KG1 (cell line): ENCODE data around the gene FSIP1.

Experiments used
- DNase-seq: peaks from one replicate; lab custom pipeline; 2025; lab: John Stamatoyannopoulos, UW

The FSIP1 gene

GRCh38 chr15:39756806-39757522 lies 25.7 kb downstream of the FSIP1 start:
- DNase-seq: peak; percentile 26

DNA sequence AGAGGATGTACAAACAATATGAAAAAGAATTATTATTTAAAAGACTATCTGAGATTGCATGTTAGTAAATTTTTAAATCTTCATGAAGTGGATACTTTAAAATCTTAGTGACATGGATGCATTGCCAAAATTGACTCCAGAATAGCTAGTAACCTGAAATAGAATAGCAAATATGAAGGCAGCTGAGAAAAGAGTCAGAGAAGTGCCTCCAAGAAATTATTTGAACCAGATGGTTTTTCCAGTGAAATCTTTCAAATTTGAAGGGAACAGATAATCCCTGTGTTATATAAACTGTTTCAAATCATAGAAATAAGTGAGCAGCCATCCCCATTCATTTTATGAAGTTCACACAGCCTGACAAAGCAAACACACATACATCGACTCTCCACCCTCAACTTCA lies 29.6 kb downstream of the FSIP1 start:
- DNase-seq: no peak

DNA sequence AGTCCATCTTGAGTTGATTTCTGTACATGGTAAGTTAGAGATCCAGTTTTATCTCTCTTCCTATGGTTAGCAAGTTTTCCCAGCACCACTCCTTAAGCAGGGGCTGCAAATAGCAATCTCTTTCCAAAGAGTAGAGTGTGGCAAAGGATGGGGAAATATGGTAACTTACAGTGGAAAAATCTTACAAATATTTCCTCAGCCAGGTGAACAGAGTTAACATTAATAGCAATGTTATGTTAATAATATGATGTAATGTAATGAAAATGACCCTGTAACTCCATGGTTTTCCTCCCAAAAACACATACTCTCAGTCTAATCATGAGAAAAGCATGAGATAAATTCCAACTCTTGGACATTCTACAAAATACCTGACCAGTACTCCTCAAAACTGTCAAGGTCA lies 30.4 kb downstream of the FSIP1 start:
- DNase-seq: no peak

DNA sequence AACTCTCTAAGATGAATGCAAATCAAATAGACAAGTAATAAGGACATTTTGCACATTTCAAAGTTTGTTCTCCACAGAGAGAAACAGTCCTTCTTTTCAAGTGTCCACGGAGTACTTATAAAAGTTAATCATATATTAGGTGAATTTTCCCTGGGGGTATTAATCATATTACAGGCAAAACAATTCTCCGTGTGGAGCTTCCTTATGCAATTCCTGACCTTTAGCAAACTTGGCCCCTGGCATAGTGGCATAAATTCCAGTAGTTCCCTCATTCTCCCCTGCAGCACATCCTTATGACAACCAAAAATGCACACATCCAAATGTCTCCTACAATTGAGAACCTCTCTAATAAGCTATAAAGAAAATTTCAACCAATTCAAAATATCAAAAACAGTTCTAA lies 34.4 kb downstream of the FSIP1 start:
- DNase-seq: no peak

GRCh38 chr15:39747326-39747725 lies 35.3 kb downstream of the FSIP1 start:
- no peak for DNase-seq

- no peak for DNase-seq
Measured at GRCh38 chr15:39746714-39747276, 35.8 kb downstream of the FSIP1 start.

DNA sequence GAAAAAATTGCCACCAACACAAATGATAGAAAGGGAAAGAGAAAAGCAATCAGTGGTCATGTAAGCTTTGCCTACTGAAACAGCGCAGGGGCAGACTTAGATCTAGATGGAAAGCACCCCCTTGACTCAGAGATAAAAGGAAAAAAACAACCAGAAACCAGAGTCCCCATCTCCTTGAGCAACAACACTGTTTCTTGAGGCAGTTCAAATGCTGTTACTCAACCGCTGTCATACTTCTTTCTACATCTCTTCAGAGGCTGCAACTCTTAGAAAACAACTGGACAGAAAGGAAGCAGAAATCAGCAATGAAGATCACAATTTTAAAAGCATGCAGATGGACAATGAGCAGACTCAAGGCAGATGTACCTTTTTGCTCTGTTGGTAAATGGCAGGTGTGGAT lies 36.5 kb downstream of the FSIP1 start:
- DNase-seq: no peak

- no peak for DNase-seq
Measured at GRCh38 chr15:39745415-39745814, 37.2 kb downstream of the FSIP1 start.

DNA sequence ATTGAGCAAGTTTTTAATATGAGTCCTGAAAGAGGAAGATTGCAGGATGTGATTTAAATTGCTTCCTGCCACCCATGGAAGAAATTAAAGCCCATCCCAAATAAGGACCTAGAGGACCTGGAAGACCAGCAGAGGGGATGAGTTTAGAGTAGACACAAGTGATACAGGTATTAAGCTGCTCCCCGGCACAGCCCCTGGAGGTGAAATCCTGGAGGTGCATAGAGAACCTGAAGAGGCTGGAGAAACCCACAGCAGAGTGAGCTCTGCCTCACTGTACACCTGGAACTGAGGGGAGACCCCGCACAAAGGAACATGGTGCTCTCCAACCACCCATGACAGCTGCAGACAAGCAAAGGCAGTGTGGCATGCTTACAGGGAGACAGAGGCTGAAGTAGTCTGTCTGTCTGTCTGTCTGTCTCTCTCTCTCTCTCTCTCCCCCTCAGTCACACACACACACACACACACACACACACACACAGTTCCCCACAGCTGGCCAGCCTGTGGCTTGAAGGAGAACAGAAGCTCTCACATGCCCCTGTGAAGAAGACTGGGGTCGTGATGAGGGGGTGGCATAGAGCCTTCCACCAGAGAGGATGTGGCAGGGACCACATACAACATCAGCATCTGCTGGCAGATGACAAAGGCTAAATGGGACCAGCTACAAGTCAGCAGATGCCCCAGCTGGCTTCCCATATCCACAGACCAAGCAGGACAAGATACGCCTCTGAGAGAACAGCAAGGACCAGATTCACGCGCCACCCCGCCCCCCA lies 38.1 kb downstream of the FSIP1 start:
- DNase-seq: no peak

- no peak for DNase-seq
Measured at GRCh38 chr15:39743611-39744010, 39.0 kb downstream of the FSIP1 start.

GRCh38 chr15:39741258-39741657 lies 41.4 kb downstream of the FSIP1 start:
- no peak for DNase-seq

- no peak for DNase-seq
Measured at GRCh38 chr15:39738998-39739397, 43.6 kb downstream of the FSIP1 start.

GRCh38 chr15:39737196-39737550 lies 45.5 kb downstream of the FSIP1 start:
- DNase-seq: no peak

DNA sequence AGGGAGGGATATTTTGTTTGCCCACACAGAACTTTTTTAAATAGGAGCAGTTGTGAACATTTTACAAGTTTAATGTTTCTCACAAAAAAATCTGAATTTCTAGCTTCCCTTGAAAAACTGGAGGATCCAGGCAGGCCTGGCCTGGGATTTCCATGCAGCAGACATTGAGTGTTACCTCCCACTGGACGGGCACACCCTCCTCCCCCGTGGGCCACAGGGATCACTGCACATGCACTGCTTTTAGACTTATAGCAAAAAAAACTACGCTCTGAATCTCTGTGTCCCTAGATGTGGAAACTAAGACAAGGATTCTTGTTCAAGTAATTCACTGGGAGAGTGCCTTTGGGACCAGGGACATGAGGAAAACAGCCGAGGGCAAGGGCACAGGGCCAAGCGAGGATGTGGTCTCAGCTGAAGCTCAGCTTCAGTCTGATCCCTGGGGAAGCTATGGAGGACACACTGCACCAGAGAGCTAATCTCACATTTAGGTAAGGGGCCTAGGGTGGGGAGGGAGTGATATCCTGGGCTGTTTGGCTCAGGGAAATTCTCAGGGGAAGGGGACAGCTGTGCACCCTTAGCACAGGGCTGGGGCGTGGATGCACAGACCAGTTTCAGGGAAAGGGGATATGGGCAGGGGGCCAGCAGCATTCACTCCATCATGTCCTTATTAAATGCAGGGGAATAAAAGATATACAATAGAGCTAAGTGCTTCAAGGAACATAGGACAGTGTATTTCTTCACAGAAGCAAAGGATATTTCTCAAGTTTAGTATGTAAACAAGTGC lies 46.0 kb downstream of the FSIP1 start:
- no peak for DNase-seq

DNA sequence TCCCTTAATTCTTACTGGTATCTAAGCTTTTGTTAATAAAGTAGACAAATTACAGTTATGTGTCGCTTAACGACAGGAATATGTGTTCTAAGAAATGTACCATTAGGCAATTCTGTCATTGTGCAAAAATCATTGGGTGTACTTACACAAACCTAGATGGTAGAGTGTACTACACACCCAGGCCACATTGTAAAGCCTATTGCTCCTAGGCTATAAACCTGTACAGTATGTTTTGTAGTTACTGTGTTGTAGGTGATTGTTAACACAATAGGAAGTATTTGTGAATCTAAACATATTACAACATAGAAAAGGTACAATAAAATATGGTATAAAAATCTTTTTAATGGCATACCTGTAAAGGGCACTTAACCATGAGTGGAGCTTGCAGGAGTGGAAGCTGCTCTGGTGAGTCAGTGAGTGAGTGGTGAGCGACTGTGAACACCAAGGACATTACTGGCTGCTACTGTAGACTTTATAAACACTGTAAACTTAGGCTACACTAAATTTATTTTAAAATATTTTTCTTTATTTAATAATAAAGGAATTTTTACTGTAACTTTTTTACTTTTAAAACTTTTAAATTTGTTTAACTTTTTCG lies 47.4 kb downstream of the FSIP1 start:
- no peak for DNase-seq

GRCh38 chr15:39731266-39731665 lies 51.4 kb downstream of the FSIP1 start:
- DNase-seq: no peak

DNA sequence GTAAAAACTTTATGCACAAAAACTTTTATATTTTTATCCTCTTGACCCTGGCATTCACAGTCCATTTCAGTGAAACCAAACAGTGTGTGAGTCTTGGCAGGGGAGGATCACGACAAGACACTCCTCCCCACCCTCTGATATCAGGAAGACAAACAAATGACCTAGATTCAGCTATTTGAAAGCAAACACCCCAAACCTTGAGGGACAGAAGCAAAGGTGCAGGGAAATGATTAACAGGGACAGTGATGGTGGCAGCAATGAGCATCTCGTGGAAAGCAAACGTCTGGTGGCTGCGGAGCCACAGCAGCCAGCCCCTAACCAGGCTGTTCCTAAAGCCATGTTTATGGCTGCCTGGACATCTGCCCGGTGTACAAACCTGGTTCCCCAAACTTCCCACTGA lies 52.1 kb downstream of the FSIP1 start:
- DNase-seq: no peak

- DNase-seq: no peak
Measured at GRCh38 chr15:39729500-39729899, 53.1 kb downstream of the FSIP1 start.

DNA sequence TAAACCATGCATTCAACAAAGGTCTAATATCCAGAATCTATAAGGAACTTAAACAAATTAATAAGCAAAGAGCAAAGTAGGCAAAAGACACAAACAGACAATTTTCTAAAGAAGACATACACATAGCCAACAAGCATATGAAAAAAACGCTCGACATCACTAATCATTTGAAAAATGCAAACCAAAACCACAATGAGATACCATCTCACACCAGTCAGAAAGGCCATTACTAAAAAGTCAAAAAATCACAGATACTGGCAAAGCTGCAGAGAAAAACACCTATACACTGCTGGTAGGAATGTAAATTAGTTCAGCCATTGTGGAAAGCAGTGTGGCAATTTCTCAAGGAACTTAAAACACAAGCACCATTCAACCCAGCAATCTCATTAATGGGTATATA lies 53.8 kb downstream of the FSIP1 start:
- no peak for DNase-seq

- DNase-seq: no peak
Measured at GRCh38 chr15:39721893-39722292, 60.7 kb downstream of the FSIP1 start.

- DNase-seq: peak; percentile 6
Measured at GRCh38 chr15:39720621-39721611, 61.7 kb downstream of the FSIP1 start.
